ENCODE data around the gene BABAM2. TPM values are rescaled to one million over a fixed set of nuclear protein-coding genes. Genes with fewer than 3 reads are reported as not detected.

Gene BABAM2
- total RNA-seq, 1 experiment from 2014 or later, result 27.1 TPM

GRCh38 chr2:28158791-28159190 lies 268.3 kb downstream of the BABAM2 start:
- no peaks in the 10 kb centered on the region for H3K4me1 Mint-ChIP-seq
- H3K27me3 ChIP-seq (ENCODE audit: insufficient read depth, low read length), result no peaks in the 10 kb centered on the region
- H3K79me2 ChIP-seq (ENCODE audit: insufficient read depth, low read length), result no peaks in the 10 kb centered on the region
- H3K4me3 Mint-ChIP-seq, result no peak overlapping the region
- H3K9me3 Mint-ChIP-seq, result peaks cover 9 to 12% of the 10 kb centered on the region in 2 experiments
- no peak overlapping the region for H2BK120ac ChIP-seq (ENCODE audit: low read depth, low read length, poor library complexity, severe bottlenecking)
- no peak overlapping the region for H3K27ac Mint-ChIP-seq
- H3K9ac ChIP-seq (ENCODE audit: extremely low read depth, insufficient read length, low read length), result no peak overlapping the region
- H2AK5ac ChIP-seq (ENCODE audit: insufficient read length, low read length), result no peak overlapping the region
- WGBS (ENCODE audit: extremely low coverage, insufficient read length, low lambda C conversion rate), result no CpG with 5 or more reads among the region's 2 CpGs
- H2BK15ac ChIP-seq (ENCODE audit: low read depth, low read length), result no peak overlapping the region
- no peak for TF ChIP-seq CTCF (conservative IDR thresholded peaks at IDR 0.05)
- H3K4ac ChIP-seq (ENCODE audit: low read depth, low read length), result no peak overlapping the region
- no peak overlapping the region for H3K4me2 ChIP-seq (ENCODE audit: insufficient read depth, insufficient read length, low read length)
- no peaks in the 10 kb centered on the region for H3K4me1 ChIP-seq (ENCODE audit: insufficient read depth, low read length)
- H2AFZ ChIP-seq (ENCODE audit: low read length), result no peak overlapping the region
- no peak overlapping the region for H2BK20ac ChIP-seq (ENCODE audit: low read depth, low read length, poor library complexity, severe bottlenecking)
- peaks cover 0 to 6% (median 4%) of the 10 kb centered on the region in 3 experiments; a peak in 3 of 7 replicates for H3K36me3 Mint-ChIP-seq (ENCODE audit: insufficient read depth in 1 of 3, low read depth in 3 of 3)
- H3K18ac ChIP-seq (ENCODE audit: insufficient read length, low read depth, low read length), result no peak overlapping the region
- H3K9me3 ChIP-seq (ENCODE audit: control insufficient read depth, low read depth, low read length), result no peaks in the 10 kb centered on the region
- H3T11ph ChIP-seq (ENCODE audit: low read length), result no peak overlapping the region
- H3K27me3 Mint-ChIP-seq (ENCODE audit: low read depth), result no peaks in the 10 kb centered on the region
- no peak overlapping the region for H3K27ac ChIP-seq (ENCODE audit: insufficient read length, low read depth, low read length)
- H2BK12ac ChIP-seq (ENCODE audit: insufficient read length, low read depth, low read length), result no peak overlapping the region
- H3K23me2 ChIP-seq (ENCODE audit: insufficient read length, low read depth, low read length, poor library complexity, severe bottlenecking), result no peaks in the 10 kb centered on the region
- no peak overlapping the region for H2BK5ac ChIP-seq (ENCODE audit: insufficient read length, low read length)
- no peak for DNase-seq
- no peak overlapping the region for H3K14ac ChIP-seq (ENCODE audit: insufficient read depth, low read length)
- peaks cover 2% of the 10 kb centered on the region for H4K20me1 ChIP-seq (ENCODE audit: control insufficient read depth, insufficient read depth, insufficient read length)
- no peak overlapping the region for H4K5ac ChIP-seq (ENCODE audit: insufficient read length, low read depth, low read length)
- H3K56ac ChIP-seq (ENCODE audit: insufficient read length, low read depth, low read length), result no peak overlapping the region
- H4K8ac ChIP-seq (replicated peaks; ENCODE audit: insufficient read length, low read depth, low read length), result no peak overlapping the region
- H3K23ac ChIP-seq (ENCODE audit: insufficient read length, low read depth, low read length), result no peak overlapping the region
- H3K79me1 ChIP-seq (ENCODE audit: insufficient read depth, low read depth, low read length, poor library complexity, severe bottlenecking), result no peaks in the 10 kb centered on the region
- no peak overlapping the region for H4K91ac ChIP-seq (ENCODE audit: insufficient read length, low read depth, low read length)

Data from H9 (cell line).